ENCODE data around the gene KCNK18.

DNA sequence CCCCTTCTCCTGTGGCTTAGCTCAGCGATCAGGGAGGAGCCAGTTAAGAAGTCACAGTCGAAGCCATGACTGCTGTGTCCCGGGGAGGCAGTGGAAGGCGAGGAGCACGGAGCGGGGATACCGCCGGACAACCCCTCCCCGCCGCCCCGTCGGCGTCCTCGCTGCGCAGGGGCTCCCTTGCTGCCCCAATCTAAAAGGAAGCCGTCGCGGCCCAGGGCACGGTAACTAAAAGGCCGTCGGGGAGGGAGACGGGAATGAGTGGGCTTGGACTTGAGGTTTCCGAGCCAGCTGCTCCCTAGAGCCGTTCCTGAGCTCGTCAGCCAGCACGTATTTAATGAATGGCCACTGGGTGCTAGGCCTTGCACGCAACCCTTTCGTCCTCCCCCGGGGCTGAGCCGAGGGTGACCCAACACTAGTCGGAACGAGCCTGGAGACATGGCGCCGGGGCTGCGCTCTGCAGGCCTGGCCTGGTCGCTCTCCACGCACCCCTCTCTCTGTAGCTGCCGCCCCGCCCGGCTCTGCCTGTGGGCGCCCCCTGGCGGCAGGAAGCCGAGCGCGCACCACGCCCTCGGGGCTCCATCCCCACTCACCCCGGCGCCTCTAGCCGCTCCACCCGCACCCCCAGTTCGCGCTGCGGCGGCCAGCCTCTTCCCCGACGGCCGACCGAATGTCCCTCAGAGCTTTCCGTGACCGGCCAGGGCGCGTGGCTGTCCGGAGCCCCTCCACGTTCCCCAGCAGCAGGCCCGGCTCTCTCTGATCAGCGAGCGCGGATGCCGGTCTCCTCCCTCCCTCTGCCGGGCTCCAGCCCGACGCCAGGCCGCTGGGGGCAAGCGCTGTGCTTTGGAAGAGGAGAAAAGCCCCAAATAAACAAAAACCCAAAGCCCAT lies 29.3 kb upstream of the KCNK18 start:
- TF ChIP-seq, protein P1, sequence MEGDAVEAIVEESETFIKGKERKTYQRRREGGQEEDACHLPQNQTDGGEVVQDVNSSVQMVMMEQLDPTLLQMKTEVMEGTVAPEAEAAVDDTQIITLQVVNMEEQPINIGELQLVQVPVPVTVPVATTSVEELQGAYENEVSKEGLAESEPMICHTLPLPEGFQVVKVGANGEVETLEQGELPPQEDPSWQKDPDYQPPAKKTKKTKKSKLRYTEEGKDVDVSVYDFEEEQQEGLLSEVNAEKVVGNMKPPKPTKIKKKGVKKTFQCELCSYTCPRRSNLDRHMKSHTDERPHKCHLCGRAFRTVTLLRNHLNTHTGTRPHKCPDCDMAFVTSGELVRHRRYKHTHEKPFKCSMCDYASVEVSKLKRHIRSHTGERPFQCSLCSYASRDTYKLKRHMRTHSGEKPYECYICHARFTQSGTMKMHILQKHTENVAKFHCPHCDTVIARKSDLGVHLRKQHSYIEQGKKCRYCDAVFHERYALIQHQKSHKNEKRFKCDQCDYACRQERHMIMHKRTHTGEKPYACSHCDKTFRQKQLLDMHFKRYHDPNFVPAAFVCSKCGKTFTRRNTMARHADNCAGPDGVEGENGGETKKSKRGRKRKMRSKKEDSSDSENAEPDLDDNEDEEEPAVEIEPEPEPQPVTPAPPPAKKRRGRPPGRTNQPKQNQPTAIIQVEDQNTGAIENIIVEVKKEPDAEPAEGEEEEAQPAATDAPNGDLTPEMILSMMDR (IDR thresholded peaks at IDR 0.05): peak; percentile 66 to 95 (median 84)
- TF ChIP-seq POLR2AphosphoS5 (IDR thresholded peaks at IDR 0.05) (no peak), POLR2A (IDR thresholded peaks at IDR 0.05; ENCODE audit: low read depth) (no peak), EP300 (IDR thresholded peaks at IDR 0.05) (no peak)
